ENCODE measurements around the gene TMEM170B.

TMEM170B gene, protein sequence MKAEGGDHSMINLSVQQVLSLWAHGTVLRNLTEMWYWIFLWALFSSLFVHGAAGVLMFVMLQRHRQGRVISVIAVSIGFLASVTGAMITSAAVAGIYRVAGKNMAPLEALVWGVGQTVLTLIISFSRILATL

DNA sequence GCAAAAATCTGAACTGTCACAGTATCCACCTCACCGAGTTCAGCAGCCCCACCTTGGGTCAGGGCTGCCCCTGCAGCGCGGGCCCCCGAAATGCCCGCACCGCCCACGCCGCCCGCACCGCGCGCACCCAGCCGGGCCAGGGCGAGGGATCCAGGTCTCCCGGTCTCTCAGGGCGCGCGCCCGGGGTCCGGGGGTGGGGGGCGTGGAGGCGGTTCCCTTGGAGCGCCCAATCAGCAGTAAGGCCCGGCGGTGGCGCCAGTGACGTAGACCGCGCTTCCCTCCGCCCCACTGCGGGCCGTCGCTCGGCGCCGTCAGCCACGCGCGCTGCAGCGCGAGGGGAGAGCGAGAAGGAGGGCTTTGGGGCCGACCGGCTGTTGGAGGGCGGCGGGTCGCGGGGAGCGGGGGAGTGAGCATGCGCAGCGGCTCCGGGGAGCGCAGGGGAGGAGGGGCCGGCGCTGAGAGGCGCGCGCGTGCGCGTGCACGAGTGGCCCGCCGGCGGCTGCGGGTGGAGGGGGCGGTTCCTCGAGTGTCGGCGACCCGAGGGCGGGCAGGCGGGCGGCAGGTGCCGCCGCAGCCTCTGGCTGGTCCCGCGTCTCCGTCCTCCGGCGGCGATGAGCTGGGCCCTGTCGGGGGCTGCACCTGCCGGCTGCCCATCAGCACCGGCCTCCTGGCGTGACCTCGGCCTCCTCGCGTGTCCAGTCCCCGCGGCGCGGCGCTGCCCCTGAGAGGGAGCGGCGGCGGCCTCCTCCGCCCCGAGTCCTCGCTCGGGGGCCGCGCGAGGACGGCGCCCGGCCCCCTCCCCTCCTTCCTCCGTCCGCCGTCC is at the start of gene TMEM170B:
Gene TMEM170B, plus strand, starts transcription at position 521 of the 823 bp plus-strand sequence. CDS start 529 bp downstream, outside the sequence.
- peak; percentile 97 for DNase-seq

DNA sequence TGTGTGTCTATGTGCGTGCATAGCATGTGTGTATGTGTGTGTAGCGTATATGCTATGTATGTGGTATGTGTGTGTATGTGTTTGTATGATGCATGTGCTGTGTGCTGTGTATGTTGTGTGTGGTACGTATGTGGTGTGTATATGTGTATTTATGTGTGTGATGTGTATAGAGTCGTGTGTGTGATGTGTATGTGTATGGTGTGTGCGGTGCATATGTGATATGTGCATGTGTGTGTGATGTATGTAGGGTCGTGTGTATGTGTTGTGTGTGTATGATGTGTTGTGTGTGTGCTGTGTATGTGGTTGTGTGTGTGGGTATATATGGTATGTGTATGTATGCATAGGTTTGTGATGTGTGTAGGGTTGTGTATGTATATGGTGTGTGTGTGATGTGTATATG is 46.6 kb upstream of the TMEM170B start:
- DNase-seq, result no peak

DNA sequence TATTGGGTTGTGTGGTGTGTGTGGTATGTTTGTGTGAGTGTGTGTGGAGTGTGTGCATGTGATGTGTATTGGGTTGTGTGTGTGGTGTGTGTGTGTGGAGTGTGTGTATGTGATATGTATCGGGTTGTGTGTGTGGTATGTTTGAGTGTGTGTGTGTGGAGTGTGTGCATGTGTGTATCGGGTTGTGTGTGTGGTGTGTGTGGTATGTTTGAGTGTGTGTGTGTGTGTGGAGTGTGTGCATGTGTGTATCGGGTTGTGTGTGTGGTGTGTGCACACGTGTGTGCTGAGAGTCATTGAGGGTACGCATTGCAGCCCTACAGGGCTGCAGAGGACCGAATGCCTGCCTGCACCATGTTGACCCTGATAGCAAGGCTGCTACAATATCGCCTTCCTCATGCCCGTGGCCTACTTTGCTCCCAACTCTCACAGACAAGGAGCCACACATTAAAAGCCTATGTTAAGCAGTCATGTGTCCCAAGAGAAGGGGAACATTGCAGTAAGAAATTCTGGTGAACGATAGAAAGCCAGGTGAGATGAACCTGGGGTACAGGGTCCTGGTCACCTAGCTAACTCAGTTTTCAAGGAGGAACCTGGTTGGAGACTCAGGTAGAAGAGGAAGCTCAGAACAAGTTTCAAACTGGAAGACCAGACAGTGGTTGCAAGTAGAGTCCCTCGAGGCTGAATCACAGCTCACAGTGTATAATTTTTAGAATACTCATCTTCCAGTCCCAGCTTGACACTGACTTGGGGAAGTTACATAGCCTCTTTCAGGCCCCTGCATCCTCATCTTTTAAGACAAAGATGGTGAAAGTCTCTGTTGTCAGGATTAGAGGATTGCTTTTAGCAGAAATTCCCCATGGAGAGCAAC is 45.7 kb upstream of the TMEM170B start:
- no peak for DNase-seq

DNA sequence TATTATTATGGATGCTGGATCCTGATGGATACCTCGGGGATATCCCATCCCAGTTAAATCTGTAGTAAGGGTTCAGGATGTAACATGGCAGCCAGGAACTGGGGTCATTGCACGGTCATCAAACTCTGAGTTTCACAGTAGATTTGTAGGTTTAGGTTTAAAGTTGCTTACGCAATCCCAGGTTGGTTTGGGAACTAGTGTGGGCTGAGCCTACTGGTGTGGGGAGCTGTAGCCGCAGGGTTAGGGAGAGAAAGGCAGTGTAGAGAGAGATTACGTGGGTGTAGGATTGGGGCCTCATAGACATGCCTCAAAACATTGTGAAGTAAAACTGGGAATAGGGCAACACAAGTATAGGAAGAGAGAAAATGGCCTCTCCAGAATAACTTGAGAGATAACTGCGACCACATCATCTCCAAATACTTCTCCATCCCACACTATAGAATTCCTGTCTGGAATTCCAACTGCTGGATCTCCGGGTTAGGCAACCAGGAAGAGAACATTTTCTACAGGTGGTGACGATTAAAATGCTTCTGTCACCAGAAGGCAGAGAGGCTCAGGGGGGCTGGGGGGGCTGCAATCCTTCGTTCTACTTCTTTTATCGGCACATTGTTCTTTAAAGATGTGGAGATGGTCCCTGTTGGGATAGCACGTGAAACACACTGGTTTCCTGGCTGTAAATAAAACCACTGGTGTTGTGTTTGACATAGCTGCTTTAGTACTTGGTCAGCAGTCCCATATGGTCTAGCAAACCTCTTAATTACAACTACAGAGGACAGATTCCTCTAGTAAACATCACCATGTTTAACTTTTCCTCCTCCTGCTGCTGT is 44.9 kb upstream of the TMEM170B start:
- DNase-seq, result no peak

DNA sequence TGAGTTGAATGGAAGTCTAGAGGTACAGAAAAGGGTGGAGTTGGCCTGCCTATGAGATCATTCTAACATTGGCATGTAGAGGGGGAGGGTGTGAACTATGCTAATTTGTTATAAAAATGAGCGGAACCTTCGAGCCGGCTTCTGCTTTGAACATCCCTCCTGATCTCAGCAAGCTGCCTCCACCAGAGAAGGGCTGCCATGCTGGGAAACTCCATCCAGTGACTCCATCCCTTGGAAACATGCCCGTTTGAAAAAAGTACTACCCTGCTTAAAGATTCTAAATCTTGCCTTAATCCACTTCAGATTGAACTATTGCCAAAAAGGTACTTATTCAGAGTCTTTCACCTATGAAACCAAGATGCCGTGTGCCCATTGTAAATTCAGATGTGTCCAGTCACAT is 43.6 kb upstream of the TMEM170B start:
- no peak for DNase-seq

DNA sequence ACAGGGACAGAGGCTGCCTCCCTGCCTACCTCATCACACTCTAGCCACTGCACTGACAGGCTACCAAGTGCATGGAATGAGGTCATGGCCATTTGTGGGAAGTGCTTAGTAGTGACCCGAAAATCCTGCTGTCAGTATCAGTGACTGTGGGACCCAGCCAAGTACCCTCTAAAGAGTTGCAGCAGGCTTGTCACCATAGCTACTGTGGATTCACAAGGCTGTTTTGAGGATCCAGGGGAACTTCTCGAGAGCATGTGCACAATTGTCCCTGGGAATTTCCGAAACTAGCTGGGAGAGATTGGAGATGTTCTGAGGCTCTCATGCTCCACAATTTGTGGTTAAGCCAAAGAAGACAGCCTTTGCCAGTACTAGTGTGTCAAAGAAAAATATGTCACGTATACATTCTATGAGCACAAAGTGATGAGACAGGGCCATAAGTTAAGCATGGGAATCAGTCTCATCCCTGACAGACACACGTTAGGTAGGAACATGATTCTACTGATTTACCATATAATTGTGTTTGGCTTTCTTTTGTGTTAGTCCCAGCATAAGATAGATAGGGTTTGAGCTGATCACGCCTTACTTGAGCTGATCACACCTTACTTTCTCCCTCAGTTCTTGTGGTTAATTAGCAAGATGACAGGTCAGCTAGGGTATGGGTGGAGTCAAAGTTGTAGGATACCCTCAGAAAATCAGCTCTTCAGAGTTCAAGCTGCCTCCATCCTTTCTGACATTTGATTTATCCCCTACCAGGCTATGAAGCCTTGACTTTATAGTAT is 42.6 kb upstream of the TMEM170B start:
- no peak for DNase-seq

DNA sequence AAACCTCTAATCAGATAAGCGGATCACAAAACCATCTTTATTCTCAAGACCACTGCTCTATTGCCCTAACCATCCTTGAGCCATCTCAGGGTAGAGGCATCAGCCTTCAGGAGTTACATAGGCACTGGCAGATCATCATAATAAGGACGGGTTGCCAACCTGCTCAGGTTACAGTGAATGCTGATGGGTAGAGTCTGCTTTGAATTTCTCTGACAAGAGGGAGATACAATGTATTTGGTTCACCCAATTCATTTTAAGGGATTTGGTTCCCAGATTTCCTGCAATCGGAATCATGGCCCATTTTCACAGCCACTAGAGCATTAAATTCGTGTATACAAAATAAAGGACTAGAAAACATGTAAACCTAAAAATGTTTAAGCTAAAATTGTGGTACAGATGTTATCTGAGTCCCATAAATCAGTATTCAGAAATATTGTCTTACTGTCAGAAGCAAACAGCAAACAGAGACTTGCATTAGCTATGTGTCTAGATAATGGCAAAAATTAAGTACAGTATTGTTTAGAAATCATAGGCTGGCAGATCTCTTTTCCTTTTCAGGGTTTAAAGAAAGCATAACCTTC is 41.9 kb upstream of the TMEM170B start:
- DNase-seq, result no peak

DNA sequence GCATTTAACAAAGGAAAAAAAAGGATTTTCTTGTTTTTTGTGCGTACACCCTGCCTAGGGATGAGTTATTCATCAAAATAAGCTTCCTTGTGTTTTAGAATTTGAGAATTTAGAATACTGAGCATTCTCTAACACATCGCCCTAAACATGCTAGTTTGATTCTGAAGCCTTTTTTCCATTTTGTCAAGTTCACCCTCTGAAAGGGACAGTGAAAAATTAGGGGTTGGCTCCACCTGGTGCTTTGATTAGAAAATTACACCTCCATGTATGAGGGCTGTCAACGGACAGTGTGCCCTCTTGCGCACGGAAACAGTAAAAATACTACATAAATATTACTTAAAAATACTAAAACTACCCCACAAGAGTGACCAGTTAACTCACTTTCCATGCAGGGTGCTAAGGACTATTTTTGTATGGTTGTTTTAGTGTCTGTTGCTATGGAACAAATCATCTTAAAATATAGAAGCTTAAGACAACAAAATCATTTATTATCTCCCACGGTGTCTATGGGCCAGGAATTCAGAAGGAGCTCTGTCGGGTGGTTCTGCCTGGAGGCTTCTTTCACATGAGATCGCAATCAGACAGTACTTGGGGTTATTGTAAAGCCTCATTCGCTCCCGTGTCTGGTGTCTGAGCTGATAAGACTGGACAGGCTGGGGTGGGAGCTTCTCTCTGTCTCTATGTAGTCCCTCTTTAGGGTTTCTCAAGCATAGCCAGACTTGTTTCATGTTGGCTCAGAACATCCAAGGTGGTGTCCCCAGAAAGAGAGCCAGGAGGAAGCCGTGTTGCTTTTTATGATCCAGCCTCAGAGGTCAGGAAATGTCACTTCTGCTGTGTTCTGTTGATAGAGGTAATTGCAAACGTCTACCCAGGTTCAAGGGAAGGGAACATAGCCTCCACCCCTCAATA is 41.1 kb upstream of the TMEM170B start:
- peak; percentile 87 for DNase-seq

DNA sequence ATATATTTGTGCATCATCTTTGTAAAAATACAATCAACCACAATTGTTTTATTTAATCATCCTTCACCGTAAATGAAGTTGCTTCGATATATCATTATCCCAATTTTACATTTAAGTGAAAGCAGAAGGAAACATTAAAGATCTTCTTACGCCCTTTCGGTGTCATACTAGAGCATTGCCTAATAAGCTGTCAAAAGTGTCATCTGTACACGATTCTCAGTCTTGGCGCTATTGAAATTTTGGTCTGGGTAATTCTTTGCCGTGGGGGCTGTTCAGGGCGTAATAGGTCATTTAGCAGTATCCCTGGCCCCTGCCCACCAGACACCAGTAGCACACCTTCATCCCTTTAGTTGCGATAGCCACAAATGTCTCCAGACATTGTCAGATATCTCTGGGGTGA is 40.4 kb upstream of the TMEM170B start:
- DNase-seq, result no peak

DNA sequence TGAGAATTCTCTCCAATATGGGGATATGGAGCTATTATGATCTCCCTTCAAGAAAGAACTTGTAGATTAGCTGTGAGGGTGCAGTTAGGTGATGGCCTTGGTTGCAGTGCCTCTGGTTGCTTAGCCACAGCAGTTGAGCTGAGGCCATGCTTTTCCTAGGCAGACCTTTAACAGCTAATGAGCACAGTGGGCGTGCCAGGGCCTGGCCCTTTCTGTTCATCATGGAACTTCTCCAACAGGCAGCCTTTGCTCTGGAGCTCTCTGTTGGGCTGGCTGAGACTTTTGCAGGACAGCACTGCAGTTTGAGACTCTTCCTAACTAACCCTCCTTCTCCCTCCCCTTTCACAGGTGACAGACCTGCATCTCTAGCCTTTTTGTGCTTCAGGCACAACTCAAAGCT is 39.7 kb upstream of the TMEM170B start:
- no peak for DNase-seq

DNA sequence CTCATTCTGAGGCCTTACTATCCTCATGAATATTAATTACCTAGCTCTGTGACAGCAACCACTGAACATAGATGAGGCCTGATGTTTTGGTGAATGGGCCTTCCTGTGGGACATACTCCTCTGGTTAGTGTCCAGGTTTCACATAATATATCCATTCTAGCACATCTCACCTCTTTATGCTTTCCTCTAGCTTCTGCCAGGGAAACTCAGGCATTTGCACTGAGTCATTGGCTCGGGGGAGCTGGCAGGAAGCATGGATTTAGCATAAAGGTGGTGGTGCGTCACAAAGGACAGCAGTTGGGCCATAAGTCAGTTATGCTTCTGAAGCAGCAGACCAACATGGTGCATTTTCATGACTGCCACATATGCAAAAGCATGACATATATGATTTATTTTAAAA is 37.5 kb upstream of the TMEM170B start:
- DNase-seq, result no peak

DNA sequence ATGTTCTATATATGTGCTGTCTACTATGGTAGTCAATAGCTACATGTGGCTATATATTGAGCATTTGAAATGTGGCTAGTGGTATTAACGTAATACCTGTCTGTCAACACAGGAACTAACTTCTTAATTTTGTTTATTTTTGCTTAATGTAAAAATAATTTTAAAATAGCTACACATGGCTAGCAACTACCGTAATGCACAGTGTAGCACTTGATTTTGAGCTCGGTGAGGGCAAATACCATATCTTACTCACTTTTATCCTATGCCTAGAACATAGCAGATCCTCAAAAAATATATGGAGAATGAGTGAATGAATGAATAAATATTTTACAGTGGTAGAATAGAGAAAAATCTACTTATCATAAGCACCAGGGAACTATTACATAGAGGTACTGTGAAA is 28.1 kb upstream of the TMEM170B start:
- DNase-seq, result no peak

DNA sequence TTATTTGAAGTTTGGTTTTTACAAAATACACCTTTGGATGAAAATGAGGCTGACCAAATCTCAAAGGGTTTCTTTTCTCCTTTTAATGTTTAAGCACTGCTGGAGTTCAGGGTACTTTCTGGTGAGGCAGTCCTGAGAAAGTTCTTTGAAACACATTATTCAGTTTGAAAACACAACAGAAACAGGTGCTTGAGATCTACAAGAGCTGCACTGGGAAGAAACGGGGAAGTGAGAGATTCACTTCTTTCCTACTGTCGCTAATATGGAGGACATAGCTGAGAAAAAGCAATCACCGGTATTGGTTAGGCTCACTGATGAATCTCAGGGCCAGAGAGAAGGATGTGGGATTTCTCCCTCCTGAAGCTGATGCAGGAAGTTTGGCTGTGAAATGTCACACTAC is 22.9 kb upstream of the TMEM170B start:
- no peak for DNase-seq

DNA sequence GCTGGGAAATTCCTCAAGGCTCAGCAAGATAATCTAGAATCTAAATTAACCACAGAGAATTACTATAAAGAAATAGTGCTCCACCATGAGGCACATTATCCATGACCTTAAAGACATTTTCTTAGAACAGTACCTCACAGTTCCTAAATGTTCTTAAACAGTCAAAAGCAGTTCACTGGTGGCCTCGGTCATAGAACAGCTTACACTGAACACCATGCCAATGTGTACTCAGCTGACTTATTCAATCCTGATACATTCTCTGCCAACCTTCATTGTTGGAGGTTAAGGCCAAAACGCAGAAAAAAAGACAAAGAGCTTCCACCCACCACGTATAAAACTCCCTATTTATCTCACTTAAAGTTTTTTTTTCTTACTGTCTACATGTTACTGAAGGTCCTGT is 21.8 kb upstream of the TMEM170B start:
- DNase-seq, result no peak

DNA sequence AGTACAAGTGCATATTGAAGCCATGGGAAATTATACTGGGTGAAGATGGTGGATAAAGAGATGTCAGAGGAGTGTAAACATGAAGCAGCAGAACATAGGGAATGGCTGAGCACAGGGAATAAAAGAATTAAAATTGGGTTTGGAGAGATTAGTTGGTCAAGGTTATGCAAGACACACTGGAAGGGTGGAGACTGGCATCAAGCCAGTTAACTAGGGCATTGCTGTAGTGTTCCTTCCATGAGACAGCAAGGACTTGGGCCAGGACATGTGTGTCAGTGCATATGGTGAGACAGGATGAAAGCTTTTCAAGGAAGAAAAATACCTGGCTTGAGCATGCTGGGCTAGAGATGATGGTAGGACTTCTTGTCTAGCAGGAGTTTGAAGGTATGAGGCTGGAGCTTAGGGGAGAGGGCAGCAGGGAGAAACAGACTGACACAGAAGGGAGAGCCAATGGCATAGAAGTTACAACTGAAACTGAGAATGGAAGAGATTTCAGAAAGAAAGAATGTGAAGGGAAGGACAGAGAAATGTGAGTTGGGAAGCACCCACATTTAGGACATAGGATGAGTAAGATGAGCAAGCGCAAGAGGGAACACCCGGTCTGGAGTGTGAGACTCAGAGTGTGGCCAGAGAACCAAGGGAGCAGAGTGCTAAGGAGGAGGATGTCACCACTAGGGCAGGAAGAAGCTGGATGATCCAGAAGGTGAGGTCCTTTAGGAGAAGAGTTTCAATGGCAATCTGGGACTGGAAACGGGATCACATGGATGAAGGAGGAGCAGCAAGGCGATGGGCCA is 14.5 kb upstream of the TMEM170B start:
- DNase-seq, result no peak

DNA sequence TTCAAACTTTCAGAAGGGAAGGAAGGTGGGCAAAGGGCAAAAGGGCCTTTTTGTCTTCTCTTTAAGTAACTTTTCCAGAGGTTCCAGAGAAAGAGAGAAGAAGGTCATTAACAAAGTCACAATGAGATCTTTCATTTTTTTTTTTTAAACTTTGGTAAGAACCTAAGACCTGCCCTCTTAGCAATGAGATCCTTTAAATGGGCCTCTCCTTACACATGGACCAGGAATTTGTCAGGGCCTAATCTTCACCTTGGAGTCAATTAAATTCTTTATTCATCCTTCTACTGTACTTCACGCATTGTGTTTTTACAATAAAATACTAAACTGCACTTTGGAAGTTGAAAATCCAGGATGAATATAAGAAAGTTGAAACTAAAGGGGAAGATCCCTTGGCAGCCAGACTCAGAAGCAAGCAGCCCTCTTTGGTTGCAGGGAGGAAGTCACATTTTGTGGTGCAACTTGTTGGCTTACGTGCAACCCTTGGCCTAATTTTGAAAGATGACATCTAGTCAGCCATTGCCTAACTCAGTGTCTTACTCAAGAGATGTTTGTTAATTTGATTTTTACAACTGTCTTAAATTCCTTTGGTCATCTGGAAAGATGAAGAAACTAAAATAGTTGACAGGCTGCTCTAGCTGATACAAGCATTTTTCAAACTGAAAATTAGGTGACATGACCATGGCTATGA is 11.9 kb upstream of the TMEM170B start:
- peak; percentile 26 for DNase-seq

DNA sequence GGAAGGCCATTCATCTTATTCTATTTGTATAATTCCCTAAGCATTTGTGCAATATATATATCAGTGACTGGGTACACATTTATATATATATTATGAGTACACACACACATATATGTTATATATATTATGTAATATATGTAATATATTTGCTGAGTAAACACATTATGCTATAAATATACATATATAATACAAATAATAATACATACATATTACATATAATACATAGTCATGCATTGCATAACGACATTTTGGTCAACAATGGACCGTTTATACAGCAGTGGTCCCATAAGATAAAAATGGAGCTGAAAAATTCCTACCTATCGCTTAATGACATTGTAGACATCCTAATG is 11.4 kb upstream of the TMEM170B start:
- DNase-seq, result no peak

DNA sequence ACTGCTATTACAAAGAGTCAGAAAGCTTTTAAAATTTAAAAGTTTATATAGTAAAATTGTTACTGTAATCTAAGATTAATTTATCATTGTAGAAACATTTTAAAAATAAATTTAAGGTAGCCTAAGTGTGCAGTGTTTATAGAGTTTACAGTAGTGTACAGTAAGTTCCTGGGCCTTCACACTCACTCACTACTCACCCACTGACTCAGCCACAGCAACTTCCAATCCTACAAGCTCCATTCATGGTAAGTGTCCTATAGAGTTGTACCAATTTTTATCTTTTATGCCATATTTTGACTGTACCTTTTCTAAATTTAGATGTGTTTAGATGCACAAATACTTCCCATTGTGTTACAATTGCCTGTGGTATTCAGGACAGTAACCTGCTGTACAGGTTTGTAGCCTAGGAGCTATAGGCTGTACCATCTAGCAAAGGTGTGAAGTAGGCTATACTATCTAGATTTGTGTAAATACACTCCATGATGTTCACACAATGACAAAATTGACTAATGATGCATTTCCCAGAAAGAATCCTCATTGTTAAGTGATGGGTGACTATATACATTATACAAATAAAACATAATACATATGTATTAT is 10.2 kb upstream of the TMEM170B start:
- DNase-seq, result no peak

DNA sequence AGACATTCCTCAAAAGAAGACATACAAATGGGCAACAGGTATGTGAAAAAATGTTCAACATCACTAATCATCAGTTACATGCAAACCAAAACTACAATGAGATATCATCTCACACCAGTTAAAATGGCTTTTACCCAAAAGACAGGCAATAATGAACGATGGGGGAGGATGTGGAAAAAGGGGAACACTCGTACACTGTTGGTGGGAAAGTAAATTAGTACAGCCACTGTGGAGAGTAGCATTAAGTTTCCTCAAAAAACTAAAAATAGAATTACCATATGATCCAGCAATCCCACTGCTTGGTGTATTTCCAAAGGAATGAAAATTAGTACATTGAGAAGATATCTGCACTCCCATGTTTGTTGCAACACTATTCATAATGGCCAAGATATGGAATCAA is 8.6 kb upstream of the TMEM170B start:
- no peak for DNase-seq
